ENCODE results near the gene PPP1R14B. TPM values are rescaled to one million over a fixed set of nuclear protein-coding genes. Genes with fewer than 3 reads are reported as not detected.
A peak's percentile ranks its signal among the peaks of the same experiment; 100 is the strongest.

PPP1R14B gene
- 95.0 TPM for total RNA-seq

- H3K9ac ChIP-seq (ENCODE audit: low read depth in 1 of 3, low read length in 3 of 3): peak within 1 kb of the TSS; percentile 92 to 97 (median 95)
- H3K27ac ChIP-seq (ENCODE audit: low read depth, low read length): peak within 1 kb of the TSS; percentile 93
- H3K27me3 ChIP-seq (ENCODE audit: control insufficient read depth in 3 of 3, insufficient read depth in 3 of 3, low read length in 3 of 3): no peaks in the 10 kb centered on the region
- peaks cover 54 to 69% (median 60%) of the 10 kb centered on the region in 3 donors for H3K4me1 ChIP-seq (ENCODE audit: control insufficient read depth in 3 of 3, insufficient read depth in 3 of 3, low read length in 3 of 3)
- H3K9me3 ChIP-seq (ENCODE audit: control insufficient read depth in 3 of 3, low read length in 3 of 3): no peaks in the 10 kb centered on the region
- H3K4me3 ChIP-seq (ENCODE audit: low read length in 3 of 3): peak within 1 kb of the TSS; percentile 95 to 97 (median 95)
- H3K36me3 ChIP-seq (ENCODE audit: control insufficient read depth in 3 of 3, insufficient read depth in 3 of 3, low read length in 3 of 3): peaks cover 4 to 12% (median 6%) of the 10 kb centered on the region in 3 donors
These were observed at the start of gene PPP1R14B for GRCh38 chr11:64246871-64247728. Gene PPP1R14B, minus strand, starts transcription at chr11:64246943. Its CDS starts 270 bp downstream, at chr11:64246673.

GRCh38 chr11:64296236-64296635 lies 49.5 kb upstream of the PPP1R14B start:
- H3K27me3 ChIP-seq (ENCODE audit: control insufficient read depth in 3 of 3, insufficient read depth in 3 of 3, low read length in 3 of 3): peaks cover 83 to 88% (median 88%) of the 10 kb centered on the region in 3 donors

GRCh38 chr11:64295760-64296159 lies 49.0 kb upstream of the PPP1R14B start:
- H3K9me3 ChIP-seq (ENCODE audit: control insufficient read depth in 3 of 3, low read length in 3 of 3): no peaks in the 10 kb centered on the region
- peaks cover 86 to 91% (median 90%) of the 10 kb centered on the region in 3 donors for H3K27me3 ChIP-seq (ENCODE audit: control insufficient read depth in 3 of 3, insufficient read depth in 3 of 3, low read length in 3 of 3)
- no peak overlapping the region for H3K27ac ChIP-seq (ENCODE audit: low read depth, low read length)
- no peak overlapping the region for H3K9ac ChIP-seq (ENCODE audit: low read depth in 1 of 3, low read length in 3 of 3)
- H3K4me1 ChIP-seq (ENCODE audit: control insufficient read depth in 3 of 3, insufficient read depth in 3 of 3, low read length in 3 of 3): peaks cover 21 to 24% (median 24%) of the 10 kb centered on the region in 3 donors
- H3K36me3 ChIP-seq (ENCODE audit: control insufficient read depth in 3 of 3, insufficient read depth in 3 of 3, low read length in 3 of 3): no peaks in the 10 kb centered on the region
- no peak overlapping the region for H3K4me3 ChIP-seq (ENCODE audit: low read length in 3 of 3)

More at GRCh38 chr11:64296236-64296635, 49.5 kb upstream of the PPP1R14B start:
- H3K36me3 ChIP-seq (ENCODE audit: control insufficient read depth in 3 of 3, insufficient read depth in 3 of 3, low read length in 3 of 3): no peaks in the 10 kb centered on the region
- H3K27ac ChIP-seq (ENCODE audit: low read depth, low read length): no peak overlapping the region
- no peak overlapping the region for H3K4me3 ChIP-seq (ENCODE audit: low read length in 3 of 3)
- H3K9me3 ChIP-seq (ENCODE audit: control insufficient read depth in 3 of 3, low read length in 3 of 3): no peaks in the 10 kb centered on the region
- peaks cover 24 to 26% (median 26%) of the 10 kb centered on the region in 3 donors for H3K4me1 ChIP-seq (ENCODE audit: control insufficient read depth in 3 of 3, insufficient read depth in 3 of 3, low read length in 3 of 3)
- no peak overlapping the region for H3K9ac ChIP-seq (ENCODE audit: low read depth in 1 of 3, low read length in 3 of 3)

- peaks cover 82 to 87% (median 86%) of the 10 kb centered on the region in 3 donors for H3K27me3 ChIP-seq (ENCODE audit: control insufficient read depth in 3 of 3, insufficient read depth in 3 of 3, low read length in 3 of 3)
- H3K9ac ChIP-seq (ENCODE audit: low read depth in 1 of 3, low read length in 3 of 3): no peak overlapping the region
- H3K4me3 ChIP-seq (ENCODE audit: low read length in 3 of 3): no peak overlapping the region
- peaks cover 12 to 14% (median 14%) of the 10 kb centered on the region in 3 donors for H3K4me1 ChIP-seq (ENCODE audit: control insufficient read depth in 3 of 3, insufficient read depth in 3 of 3, low read length in 3 of 3)
- no peaks in the 10 kb centered on the region for H3K36me3 ChIP-seq (ENCODE audit: control insufficient read depth in 3 of 3, insufficient read depth in 3 of 3, low read length in 3 of 3)
- no peaks in the 10 kb centered on the region for H3K9me3 ChIP-seq (ENCODE audit: control insufficient read depth in 3 of 3, low read length in 3 of 3)
- no peak overlapping the region for H3K27ac ChIP-seq (ENCODE audit: low read depth, low read length)
These were observed 48.0 kb upstream of the PPP1R14B start for GRCh38 chr11:64294774-64295173.

- Histone ChIP-seq H3K4me1 (ENCODE audit: control insufficient read depth in 3 of 3, insufficient read depth in 3 of 3, low read length in 3 of 3) (peaks cover 4 to 6% (median 6%) of the 10 kb centered on the region in 3 donors), H3K36me3 (ENCODE audit: control insufficient read depth in 3 of 3, insufficient read depth in 3 of 3, low read length in 3 of 3) (no peaks in the 10 kb centered on the region), H3K27ac (ENCODE audit: low read depth, low read length) (no peak overlapping the region), H3K4me3 (ENCODE audit: low read length in 3 of 3) (peak overlapping the region in 2 of 3 donors; percentile 13 to 36), H3K27me3 (ENCODE audit: control insufficient read depth in 3 of 3, insufficient read depth in 3 of 3, low read length in 3 of 3) (peaks cover 61 to 68% (median 66%) of the 10 kb centered on the region in 3 donors), H3K9me3 (ENCODE audit: control insufficient read depth in 3 of 3, low read length in 3 of 3) (no peaks in the 10 kb centered on the region), H3K9ac (ENCODE audit: low read depth in 1 of 3, low read length in 3 of 3) (peak overlapping the region in 1 of 3 donors; percentile 16)
These were observed 45.9 kb upstream of the PPP1R14B start for GRCh38 chr11:64292460-64293254.

GRCh38 chr11:64291752-64292459 lies 45.2 kb upstream of the PPP1R14B start:
- H3K9ac ChIP-seq (ENCODE audit: low read depth in 1 of 3, low read length in 3 of 3): peak overlapping the region in 1 of 3 donors; percentile 25
- H3K27me3 ChIP-seq (ENCODE audit: control insufficient read depth in 3 of 3, insufficient read depth in 3 of 3, low read length in 3 of 3): peaks cover 53 to 60% (median 58%) of the 10 kb centered on the region in 3 donors
- peaks cover 7 to 14% (median 8%) of the 10 kb centered on the region in 3 donors for H3K4me1 ChIP-seq (ENCODE audit: control insufficient read depth in 3 of 3, insufficient read depth in 3 of 3, low read length in 3 of 3)
- no peaks in the 10 kb centered on the region for H3K9me3 ChIP-seq (ENCODE audit: control insufficient read depth in 3 of 3, low read length in 3 of 3)
- H3K4me3 ChIP-seq (ENCODE audit: low read length in 3 of 3): peak overlapping the region in 2 of 3 donors; percentile 29 to 36
- no peaks in the 10 kb centered on the region for H3K36me3 ChIP-seq (ENCODE audit: control insufficient read depth in 3 of 3, insufficient read depth in 3 of 3, low read length in 3 of 3)
- no peak overlapping the region for H3K27ac ChIP-seq (ENCODE audit: low read depth, low read length)

- Histone ChIP-seq H3K4me1 (ENCODE audit: control insufficient read depth in 3 of 3, insufficient read depth in 3 of 3, low read length in 3 of 3) (peaks cover 13 to 20% (median 14%) of the 10 kb centered on the region in 3 donors), H3K9ac (ENCODE audit: low read depth in 1 of 3, low read length in 3 of 3) (peak within 1 kb of the TSS in 1 of 3 donors; percentile 25), H3K9me3 (ENCODE audit: control insufficient read depth in 3 of 3, low read length in 3 of 3) (no peaks in the 10 kb centered on the region), H3K27ac (ENCODE audit: low read depth, low read length) (no peak within 1 kb of the TSS), H3K4me3 (ENCODE audit: low read length in 3 of 3) (peak within 1 kb of the TSS in 2 of 3 donors; percentile 29 to 36), H3K27me3 (ENCODE audit: control insufficient read depth in 3 of 3, insufficient read depth in 3 of 3, low read length in 3 of 3) (peaks cover 47 to 54% (median 52%) of the 10 kb centered on the region in 3 donors), H3K36me3 (ENCODE audit: control insufficient read depth in 3 of 3, insufficient read depth in 3 of 3, low read length in 3 of 3) (no peaks in the 10 kb centered on the region)
These were observed 44.6 kb upstream of the PPP1R14B start, which contains the start of gene KCNK4 for GRCh38 chr11:64291262-64291751. Gene KCNK4, plus strand, starts transcription at chr11:64291302. Its CDS starts 1,717 bp downstream, at chr11:64293019.

GRCh38 chr11:64290352-64291261 lies 43.9 kb upstream of the PPP1R14B start:
- H3K4me3 ChIP-seq (ENCODE audit: low read length in 3 of 3): no peak overlapping the region

More at GRCh38 chr11:64290352-64291261, 43.9 kb upstream of the PPP1R14B start:
- H3K9ac ChIP-seq (ENCODE audit: low read depth in 1 of 3, low read length in 3 of 3): no peak overlapping the region
- peaks cover 40 to 47% (median 45%) of the 10 kb centered on the region in 3 donors for H3K27me3 ChIP-seq (ENCODE audit: control insufficient read depth in 3 of 3, insufficient read depth in 3 of 3, low read length in 3 of 3)
- no peaks in the 10 kb centered on the region for H3K36me3 ChIP-seq (ENCODE audit: control insufficient read depth in 3 of 3, insufficient read depth in 3 of 3, low read length in 3 of 3)
- no peak overlapping the region for H3K27ac ChIP-seq (ENCODE audit: low read depth, low read length)
- no peaks in the 10 kb centered on the region for H3K9me3 ChIP-seq (ENCODE audit: control insufficient read depth in 3 of 3, low read length in 3 of 3)
- peaks cover 18 to 25% (median 19%) of the 10 kb centered on the region in 3 donors for H3K4me1 ChIP-seq (ENCODE audit: control insufficient read depth in 3 of 3, insufficient read depth in 3 of 3, low read length in 3 of 3)
